ENCODE results near the gene CADM2. TPM values are rescaled to one million over a fixed set of nuclear protein-coding genes. Genes with fewer than 3 reads are reported as not detected.

Gene CADM2
- total and polyA plus RNA-seq, 12 donors: 0.10 to 12.6 (median 2.2) TPM

DNA sequence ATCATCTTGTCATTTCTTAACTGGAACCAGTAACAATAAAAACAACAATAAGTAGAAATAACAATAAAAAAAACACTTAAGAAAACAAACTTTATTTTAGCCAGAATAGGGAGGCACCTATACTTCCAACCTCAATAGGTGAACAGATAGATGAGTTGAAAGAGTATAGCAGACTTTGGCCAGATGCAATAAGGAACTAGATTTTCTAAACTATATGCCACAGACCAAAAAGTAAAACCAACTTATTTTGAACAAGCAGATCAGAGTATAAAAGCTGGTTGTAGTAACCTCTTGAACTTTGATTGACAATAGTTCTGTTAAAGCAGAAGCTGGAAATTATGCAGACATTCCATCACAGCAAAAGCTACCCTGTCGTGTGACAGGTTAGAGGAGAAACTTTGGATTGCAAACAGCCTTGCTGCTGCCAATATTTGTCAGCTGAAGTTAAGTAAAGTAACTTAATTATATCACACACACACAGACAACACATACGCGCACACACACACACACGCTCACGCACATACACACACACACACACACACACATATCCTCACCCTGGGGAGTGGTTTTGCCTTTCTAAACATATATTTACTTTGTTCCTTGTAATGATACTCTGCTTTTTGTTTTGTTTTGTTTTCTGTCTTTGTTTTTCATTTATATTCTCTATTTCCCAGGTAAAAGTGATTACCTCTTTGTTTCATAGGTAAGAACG is 1128.5 kb downstream of the CADM2 start:
- intact Hi-C loops (cut with DNase I): no loop called here
- WGBS, 4 donors: 78 to 83% (median 78%) methylated on average over 6 of the region's 6 CpGs
- Histone ChIP-seq H3K4me3 (no peak overlapping the region), H3K27ac (no peak overlapping the region), H3K9me3 (replicated peaks in 1 of 3) (no peaks in the 10 kb centered on the region), H3K27me3 (no peaks in the 10 kb centered on the region), H3K4me1 (replicated peaks in 1 of 2) (no peaks in the 10 kb centered on the region), H3K36me3 (replicated peaks in 1 of 2) (no peaks in the 10 kb centered on the region)
- DNase-seq: no peak
- TF ChIP-seq, protein P1, sequence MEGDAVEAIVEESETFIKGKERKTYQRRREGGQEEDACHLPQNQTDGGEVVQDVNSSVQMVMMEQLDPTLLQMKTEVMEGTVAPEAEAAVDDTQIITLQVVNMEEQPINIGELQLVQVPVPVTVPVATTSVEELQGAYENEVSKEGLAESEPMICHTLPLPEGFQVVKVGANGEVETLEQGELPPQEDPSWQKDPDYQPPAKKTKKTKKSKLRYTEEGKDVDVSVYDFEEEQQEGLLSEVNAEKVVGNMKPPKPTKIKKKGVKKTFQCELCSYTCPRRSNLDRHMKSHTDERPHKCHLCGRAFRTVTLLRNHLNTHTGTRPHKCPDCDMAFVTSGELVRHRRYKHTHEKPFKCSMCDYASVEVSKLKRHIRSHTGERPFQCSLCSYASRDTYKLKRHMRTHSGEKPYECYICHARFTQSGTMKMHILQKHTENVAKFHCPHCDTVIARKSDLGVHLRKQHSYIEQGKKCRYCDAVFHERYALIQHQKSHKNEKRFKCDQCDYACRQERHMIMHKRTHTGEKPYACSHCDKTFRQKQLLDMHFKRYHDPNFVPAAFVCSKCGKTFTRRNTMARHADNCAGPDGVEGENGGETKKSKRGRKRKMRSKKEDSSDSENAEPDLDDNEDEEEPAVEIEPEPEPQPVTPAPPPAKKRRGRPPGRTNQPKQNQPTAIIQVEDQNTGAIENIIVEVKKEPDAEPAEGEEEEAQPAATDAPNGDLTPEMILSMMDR (IDR thresholded peaks at IDR 0.05): no peak
- no peak for TF ChIP-seq POLR2A (IDR thresholded peaks at IDR 0.05)

DNA sequence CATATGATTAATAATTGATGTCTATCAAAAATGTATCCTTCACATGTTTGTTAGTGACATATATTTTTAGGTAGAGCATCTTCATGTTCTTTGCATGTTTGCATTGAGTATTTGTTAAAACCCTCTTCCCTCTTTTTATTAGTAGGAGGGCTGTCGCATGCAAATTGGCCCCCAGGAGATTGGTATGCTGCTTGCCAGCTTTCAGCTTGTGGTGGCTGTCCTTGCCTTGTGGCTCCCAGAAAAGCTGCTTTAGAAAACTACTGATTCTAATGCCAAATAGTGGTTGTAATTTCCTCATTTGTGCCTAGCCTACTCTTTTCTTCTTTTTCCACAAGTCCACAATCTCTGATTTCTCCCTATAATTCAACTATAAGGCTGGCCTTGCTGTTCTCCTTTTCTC is 1145.4 kb downstream of the CADM2 start:
- WGBS, 4 donors: 34 to 67% (median 52%) methylated on average over 1 of the region's 1 CpG
- no peak overlapping the region for H3K4me3 ChIP-seq
- H3K36me3 ChIP-seq (replicated peaks in 1 of 2): no peaks in the 10 kb centered on the region
- H3K4me1 ChIP-seq (replicated peaks in 1 of 2): no peaks in the 10 kb centered on the region
- TF ChIP-seq, protein P1 (IDR thresholded peaks at IDR 0.05): no peak
- no peak for TF ChIP-seq POLR2A (IDR thresholded peaks at IDR 0.05)
- no peaks in the 10 kb centered on the region for H3K27me3 ChIP-seq
- H3K9me3 ChIP-seq (replicated peaks in 1 of 3): no peaks in the 10 kb centered on the region
- no peak overlapping the region for H3K27ac ChIP-seq
- no peak for DNase-seq
- intact Hi-C loops (cut with DNase I): no loop called here

DNA sequence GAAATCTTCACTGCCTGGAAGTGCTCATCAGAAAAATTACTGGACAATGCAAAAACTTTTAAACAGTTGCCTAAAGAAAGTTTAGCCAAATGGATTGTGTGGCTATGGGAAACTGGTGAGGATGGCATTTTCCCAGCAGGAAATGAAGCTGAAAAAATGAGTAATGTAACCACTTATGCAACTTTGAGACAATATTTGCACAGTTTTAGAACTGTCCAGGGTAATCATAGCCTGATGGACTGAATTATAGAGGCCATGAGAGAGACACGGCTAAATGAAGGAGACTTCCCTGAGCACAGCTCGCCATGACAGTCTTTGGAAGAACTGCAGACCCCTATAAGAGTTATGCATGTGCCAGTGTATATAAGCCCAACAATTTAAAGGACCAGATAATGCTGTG is 1150.6 kb downstream of the CADM2 start:
- no peak for DNase-seq
- TF ChIP-seq, protein P1 (IDR thresholded peaks at IDR 0.05): no peak
- TF ChIP-seq POLR2A (IDR thresholded peaks at IDR 0.05): no peak
- Histone ChIP-seq H3K4me1 (replicated peaks in 1 of 2) (no peaks in the 10 kb centered on the region), H3K9me3 (replicated peaks in 1 of 3) (no peaks in the 10 kb centered on the region), H3K36me3 (replicated peaks in 1 of 2) (no peaks in the 10 kb centered on the region), H3K4me3 (no peak overlapping the region), H3K27ac (no peak overlapping the region), H3K27me3 (no peaks in the 10 kb centered on the region)
- WGBS, 4 donors: 38 to 78% (median 57%) methylated on average over 2 of the region's 2 CpGs
- intact Hi-C loops (cut with DNase I): no loop called here

Small RNA genes lying within 50 kb of the gene (microRNA-seq; reads per million reads assigned to microRNA genes)
- gene MIR5688: 0 reads per million in 3 donors

Small RNA genes lying within 50 kb of the gene (small RNA-seq; reads per million reads assigned to genes)
- gene MIR5688: 0 reads per million in 2 donors

All from adrenal gland (tissue), 12 donors.